ENCODE measurements around the gene GPX4.

The GPX4 gene

GRCh38 chr19:1082928-1083816 lies 20.6 kb upstream of the GPX4 start:
- no peak for TF ChIP-seq CTCF (IDR thresholded peaks at IDR 0.05; ENCODE audit: low read depth, low read length)
- peak overlapping the region in 1 of 2 donors; percentile 22 for H3K4me3 ChIP-seq (replicated peaks in 1 of 2; ENCODE audit: low read depth in 2 of 2, low read length in 2 of 2)
- no peak for DNase-seq (ENCODE audit: low read depth in 2 of 2)

GRCh38 chr19:1084024-1084868 lies 19.5 kb upstream of the GPX4 start:
- DNase-seq (ENCODE audit: low read depth in 2 of 2): no peak
- TF ChIP-seq CTCF (IDR thresholded peaks at IDR 0.05; ENCODE audit: low read depth, low read length): no peak
- no peak overlapping the region for H3K4me3 ChIP-seq (replicated peaks in 1 of 2; ENCODE audit: low read depth in 2 of 2, low read length in 2 of 2)

- no peak for TF ChIP-seq CTCF (IDR thresholded peaks at IDR 0.05; ENCODE audit: low read depth, low read length)
- no peak overlapping the region for H3K4me3 ChIP-seq (replicated peaks in 1 of 2; ENCODE audit: low read depth in 2 of 2, low read length in 2 of 2)
- no peak for DNase-seq (ENCODE audit: low read depth in 2 of 2)
Observed at GRCh38 chr19:1085053-1085658, 18.6 kb upstream of the GPX4 start.

- no peak for TF ChIP-seq CTCF (IDR thresholded peaks at IDR 0.05; ENCODE audit: low read depth, low read length)
- H3K4me3 ChIP-seq (replicated peaks in 1 of 2; ENCODE audit: low read depth in 2 of 2, low read length in 2 of 2): no peak overlapping the region
- DNase-seq (ENCODE audit: low read depth in 2 of 2): no peak
Observed at GRCh38 chr19:1085676-1086442, 17.9 kb upstream of the GPX4 start.

GRCh38 chr19:1086613-1087012 lies 17.2 kb upstream of the GPX4 start:
- DNase-seq (ENCODE audit: low read depth in 2 of 2): no peak
- no peak overlapping the region for H3K4me3 ChIP-seq (replicated peaks in 1 of 2; ENCODE audit: low read depth in 2 of 2, low read length in 2 of 2)
- TF ChIP-seq CTCF (IDR thresholded peaks at IDR 0.05; ENCODE audit: low read depth, low read length): no peak

GRCh38 chr19:1087813-1088415 lies 15.9 kb upstream of the GPX4 start:
- no peak overlapping the region for H3K4me3 ChIP-seq (replicated peaks in 1 of 2; ENCODE audit: low read depth in 2 of 2, low read length in 2 of 2)
- DNase-seq (ENCODE audit: low read depth in 2 of 2): no peak
- no peak for TF ChIP-seq CTCF (IDR thresholded peaks at IDR 0.05; ENCODE audit: low read depth, low read length)

Measured in cardiac fibroblast (primary cell).